ENCODE results near the gene DCLK2. TPM values are rescaled to one million over a fixed set of nuclear protein-coding genes. Genes with fewer than 3 reads are reported as not detected.

DCLK2 gene
- polyA plus RNA-seq, 1 of the 3 experiments (the other 2 are of a cell fraction), result 10.1 TPM

GRCh38 chr4:150264595-150265161 is 186.4 kb downstream of the DCLK2 start:
- 93% methylated on average over 6 of the region's 6 CpGs for WGBS (ENCODE audit: low lambda C conversion rate)
- H3K9ac ChIP-seq, result no peak overlapping the region
- no peak overlapping the region for H3K27ac ChIP-seq (ENCODE audit: low read depth in 2 of 2, low read length in 1 of 2)
- POLR2A ChIA-PET, result no interaction called here
- H2AFZ ChIP-seq (ENCODE audit: low read depth), result no peak overlapping the region
- no peak overlapping the region for H3K4me2 ChIP-seq
- TF ChIP-seq CTCF (IDR thresholded peaks at IDR 0.05), result no peak
- no peak for TF ChIP-seq FOXM1 (IDR thresholded peaks at IDR 0.05; ENCODE audit: low read depth)
- no peak for TF ChIP-seq JUND (IDR thresholded peaks at IDR 0.05)
- no peak for TF ChIP-seq POLR2AphosphoS5 (IDR thresholded peaks at IDR 0.05; ENCODE audit: low read depth, low read length)
- no peak for TF ChIP-seq SIN3A (IDR thresholded peaks at IDR 0.05; ENCODE audit: borderline replicate concordance, low read depth, low read length)
- TF ChIP-seq FOXJ3 (CRISPR knock-in tag; IDR thresholded peaks at IDR 0.05), result no peak
- no peak for TF ChIP-seq RAD21 (IDR thresholded peaks at IDR 0.05; ENCODE audit: low read length)
- TF ChIP-seq, protein P1, sequence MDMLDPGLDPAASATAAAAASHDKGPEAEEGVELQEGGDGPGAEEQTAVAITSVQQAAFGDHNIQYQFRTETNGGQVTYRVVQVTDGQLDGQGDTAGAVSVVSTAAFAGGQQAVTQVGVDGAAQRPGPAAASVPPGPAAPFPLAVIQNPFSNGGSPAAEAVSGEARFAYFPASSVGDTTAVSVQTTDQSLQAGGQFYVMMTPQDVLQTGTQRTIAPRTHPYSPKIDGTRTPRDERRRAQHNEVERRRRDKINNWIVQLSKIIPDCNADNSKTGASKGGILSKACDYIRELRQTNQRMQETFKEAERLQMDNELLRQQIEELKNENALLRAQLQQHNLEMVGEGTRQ (IDR thresholded peaks at IDR 0.05; ENCODE audit: borderline replicate concordance, low read depth, low read length), result no peak
- no peak for TF ChIP-seq MAX (IDR thresholded peaks at IDR 0.05; ENCODE audit: low read depth)
- TF ChIP-seq REST (IDR thresholded peaks at IDR 0.05; ENCODE audit: low read depth, low read length), result no peak
- TF ChIP-seq MXI1 (IDR thresholded peaks at IDR 0.05; ENCODE audit: low read depth, low read length), result no peak
- TF ChIP-seq, protein P2, sequence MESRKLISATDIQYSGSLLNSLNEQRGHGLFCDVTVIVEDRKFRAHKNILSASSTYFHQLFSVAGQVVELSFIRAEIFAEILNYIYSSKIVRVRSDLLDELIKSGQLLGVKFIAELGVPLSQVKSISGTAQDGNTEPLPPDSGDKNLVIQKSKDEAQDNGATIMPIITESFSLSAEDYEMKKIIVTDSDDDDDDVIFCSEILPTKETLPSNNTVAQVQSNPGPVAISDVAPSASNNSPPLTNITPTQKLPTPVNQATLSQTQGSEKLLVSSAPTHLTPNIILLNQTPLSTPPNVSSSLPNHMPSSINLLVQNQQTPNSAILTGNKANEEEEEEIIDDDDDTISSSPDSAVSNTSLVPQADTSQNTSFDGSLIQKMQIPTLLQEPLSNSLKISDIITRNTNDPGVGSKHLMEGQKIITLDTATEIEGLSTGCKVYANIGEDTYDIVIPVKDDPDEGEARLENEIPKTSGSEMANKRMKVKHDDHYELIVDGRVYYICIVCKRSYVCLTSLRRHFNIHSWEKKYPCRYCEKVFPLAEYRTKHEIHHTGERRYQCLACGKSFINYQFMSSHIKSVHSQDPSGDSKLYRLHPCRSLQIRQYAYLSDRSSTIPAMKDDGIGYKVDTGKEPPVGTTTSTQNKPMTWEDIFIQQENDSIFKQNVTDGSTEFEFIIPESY (IDR thresholded peaks at IDR 0.05; ENCODE audit: borderline replicate concordance, low read depth), result no peak
- TF ChIP-seq NRF1 (IDR thresholded peaks at IDR 0.05; ENCODE audit: low read depth, low read length), result no peak
- no peak for TF ChIP-seq EZH2phosphoT487 (IDR thresholded peaks at IDR 0.05; ENCODE audit: borderline replicate concordance, low read depth)
- TF ChIP-seq ELF1 (IDR thresholded peaks at IDR 0.05), result no peak
- no peak for TF ChIP-seq FOSL2 (IDR thresholded peaks at IDR 0.05; ENCODE audit: borderline replicate concordance, low read depth)
- no peaks in the 10 kb centered on the region for H3K9me2 ChIP-seq
- H3K4me1 ChIP-seq (ENCODE audit: control insufficient read depth in 1 of 2, insufficient read depth in 2 of 2, low read depth in 1 of 2, low read length in 1 of 2), result peaks cover 0 to 4% of the 10 kb centered on the region in 2 experiments; a peak in 1 of 4 replicates
- H3K79me2 ChIP-seq (ENCODE audit: insufficient read depth), result no peaks in the 10 kb centered on the region
- CTCF ChIA-PET, result interaction anchor here (0.6 to 2.9 kb wide), 5 partner anchors 11 to 602 kb away, joined by 3 to 11 read pairs (median 3); no protein-coding TSS in a partner anchor
- no peak overlapping the region for H3K4me3 ChIP-seq (ENCODE audit: low read depth in 2 of 2, low read length in 1 of 2)
- no peaks in the 10 kb centered on the region for H4K20me1 ChIP-seq (ENCODE audit: insufficient read depth)
- peaks cover 47 to 61% of the 10 kb centered on the region in 2 experiments for H3K36me3 ChIP-seq (replicated peaks in 1 of 2; ENCODE audit: control insufficient read depth in 1 of 2, insufficient read depth in 2 of 2, low read length in 1 of 2)
- H3K27me3 ChIP-seq (ENCODE audit: insufficient read depth), result no peaks in the 10 kb centered on the region
- DNase-seq, result no peak
- H3K9me3 ChIP-seq, result no peaks in the 10 kb centered on the region
- peaks cover 10% of the 10 kb centered on the region for H3F3A ChIP-seq (replicated peaks; ENCODE audit: insufficient read depth)

Measured in SK-N-SH (cell line).